Liver (tissue), 3 donors: Measurements from ENCODE around the gene TMEM151B.

Source experiments
- ATF3 ChIP-seq: IDR thresholded peaks from 2 replicates; pipeline ENCODE4 v1.6.1; 2016; ENCODE audit warnings: antibody characterized with exemption
- CTCF ChIP-seq: fragments of 150-350 bp; IDR thresholded peaks from 2 replicates; pipeline ENCODE4 v1.5.1; 2017; ENCODE audit warnings: improper control_type of control experiment, low read depth, low read length; ENCODE audit not compliant: missing input control
- EGR1 ChIP-seq, 2 donors: IDR thresholded peaks; 2 replicates each; pipeline ENCODE4 v1.6.1; 2016 to 2018; ENCODE audit warnings: antibody characterized with exemption in 2 of 2, low read depth in 2 of 2
- FOXA2 ChIP-seq: IDR thresholded peaks from 2 replicates; pipeline ENCODE4 v1.6.1; 2016; ENCODE audit warnings: antibody characterized with exemption
- GABPA ChIP-seq, 2 donors: IDR thresholded peaks in 1 of 2; conservative IDR thresholded peaks in 1 of 2; 2 replicates each; pipeline ENCODE4 v1.6.1; 2016; ENCODE audit warnings: antibody characterized with exemption in 2 of 2, mild to moderate bottlenecking in 1 of 2, moderate library complexity in 1 of 2
- HNF4A ChIP-seq, 2 donors: conservative IDR thresholded peaks; 2 replicates each; pipeline ENCODE4 v1.6.1; 2016; ENCODE audit warnings: antibody characterized with exemption in 2 of 2, mild to moderate bottlenecking in 2 of 2
- HNF4G ChIP-seq: IDR thresholded peaks from 2 replicates; pipeline ENCODE4 v1.6.1; 2016; ENCODE audit warnings: antibody characterized with exemption
- JUND ChIP-seq, 2 donors: IDR thresholded peaks; 2 replicates each; pipeline ENCODE4 v1.6.1; 2016; ENCODE audit warnings: antibody characterized with exemption in 2 of 2
- RAD21 ChIP-seq, 2 donors: IDR thresholded peaks; 2 replicates each; pipeline ENCODE4 v1.6.1; 2016; ENCODE audit warnings: antibody characterized with exemption in 2 of 2, mild to moderate bottlenecking in 2 of 2
- RXRA ChIP-seq, 2 donors: IDR thresholded peaks; 2 replicates each; pipeline ENCODE4 v1.6.1; 2017 to 2018; ENCODE audit warnings: antibody characterized with exemption in 2 of 2, mild to moderate bottlenecking in 1 of 2
- TAF1 ChIP-seq: conservative IDR thresholded peaks from 2 replicates; pipeline ENCODE4 v1.6.1; 2016; ENCODE audit warnings: antibody characterized with exemption, mild to moderate bottlenecking
- YY1 ChIP-seq: IDR thresholded peaks from 2 replicates; pipeline ENCODE4 v1.6.1; 2016; ENCODE audit warnings: antibody characterized with exemption, mild to moderate bottlenecking
- TF ChIP-seq, protein P1 (sequence below): IDR thresholded peaks from 2 replicates; pipeline ENCODE4 v1.6.1; 2016; ENCODE audit warnings: antibody characterized with exemption, mild to moderate bottlenecking
- TF ChIP-seq, protein P2 (sequence below): IDR thresholded peaks from 2 replicates; pipeline ENCODE4 v1.6.1; 2016; ENCODE audit warnings: antibody characterized with exemption
- donor health status: healthy.
- donor health status: healthy.

DNA sequence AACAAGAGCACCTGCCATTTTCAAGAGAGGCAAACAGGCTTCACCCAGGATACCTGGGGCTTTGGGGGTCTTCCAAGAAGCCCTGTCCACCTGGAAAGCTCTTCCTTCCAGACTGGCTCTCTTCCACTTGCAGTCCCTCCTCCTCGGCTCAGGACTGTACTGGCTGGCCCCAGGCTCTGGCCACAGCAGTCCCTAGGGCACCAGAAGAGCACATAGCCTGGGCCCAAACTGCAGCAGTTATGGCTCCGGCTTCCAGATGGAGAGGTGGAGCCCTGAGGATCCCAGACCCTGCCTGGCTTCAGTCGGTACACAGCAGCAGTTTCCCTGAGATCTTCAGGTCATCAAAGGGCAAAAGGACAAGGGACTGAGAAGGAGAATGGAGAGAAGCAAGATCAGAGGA lies 11.3 kb upstream of the TMEM151B start:
- TF ChIP-seq HNF4G: no peak
- no peak for TF ChIP-seq FOXA2
- no peak for TF ChIP-seq RAD21 (IDR thresholded peaks at IDR 0.05)
- no peak for TF ChIP-seq CTCF
- TF ChIP-seq YY1: no peak
- TF ChIP-seq JUND (IDR thresholded peaks at IDR 0.05): no peak
- no peak for TF ChIP-seq TAF1
- no peak for TF ChIP-seq EGR1 (IDR thresholded peaks at IDR 0.05; ENCODE audit: low read depth in 2 of 2)
- TF ChIP-seq GABPA (IDR thresholded peaks at IDR 0.05 in 1 of 2, conservative IDR thresholded peaks at IDR 0.05 in 1 of 2): no peak
- TF ChIP-seq HNF4A (conservative IDR thresholded peaks at IDR 0.05): no peak
- no peak for TF ChIP-seq RXRA (IDR thresholded peaks at IDR 0.05)
- TF ChIP-seq, protein P1, sequence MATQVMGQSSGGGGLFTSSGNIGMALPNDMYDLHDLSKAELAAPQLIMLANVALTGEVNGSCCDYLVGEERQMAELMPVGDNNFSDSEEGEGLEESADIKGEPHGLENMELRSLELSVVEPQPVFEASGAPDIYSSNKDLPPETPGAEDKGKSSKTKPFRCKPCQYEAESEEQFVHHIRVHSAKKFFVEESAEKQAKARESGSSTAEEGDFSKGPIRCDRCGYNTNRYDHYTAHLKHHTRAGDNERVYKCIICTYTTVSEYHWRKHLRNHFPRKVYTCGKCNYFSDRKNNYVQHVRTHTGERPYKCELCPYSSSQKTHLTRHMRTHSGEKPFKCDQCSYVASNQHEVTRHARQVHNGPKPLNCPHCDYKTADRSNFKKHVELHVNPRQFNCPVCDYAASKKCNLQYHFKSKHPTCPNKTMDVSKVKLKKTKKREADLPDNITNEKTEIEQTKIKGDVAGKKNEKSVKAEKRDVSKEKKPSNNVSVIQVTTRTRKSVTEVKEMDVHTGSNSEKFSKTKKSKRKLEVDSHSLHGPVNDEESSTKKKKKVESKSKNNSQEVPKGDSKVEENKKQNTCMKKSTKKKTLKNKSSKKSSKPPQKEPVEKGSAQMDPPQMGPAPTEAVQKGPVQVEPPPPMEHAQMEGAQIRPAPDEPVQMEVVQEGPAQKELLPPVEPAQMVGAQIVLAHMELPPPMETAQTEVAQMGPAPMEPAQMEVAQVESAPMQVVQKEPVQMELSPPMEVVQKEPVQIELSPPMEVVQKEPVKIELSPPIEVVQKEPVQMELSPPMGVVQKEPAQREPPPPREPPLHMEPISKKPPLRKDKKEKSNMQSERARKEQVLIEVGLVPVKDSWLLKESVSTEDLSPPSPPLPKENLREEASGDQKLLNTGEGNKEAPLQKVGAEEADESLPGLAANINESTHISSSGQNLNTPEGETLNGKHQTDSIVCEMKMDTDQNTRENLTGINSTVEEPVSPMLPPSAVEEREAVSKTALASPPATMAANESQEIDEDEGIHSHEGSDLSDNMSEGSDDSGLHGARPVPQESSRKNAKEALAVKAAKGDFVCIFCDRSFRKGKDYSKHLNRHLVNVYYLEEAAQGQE: no peak
- TF ChIP-seq, protein P2, sequence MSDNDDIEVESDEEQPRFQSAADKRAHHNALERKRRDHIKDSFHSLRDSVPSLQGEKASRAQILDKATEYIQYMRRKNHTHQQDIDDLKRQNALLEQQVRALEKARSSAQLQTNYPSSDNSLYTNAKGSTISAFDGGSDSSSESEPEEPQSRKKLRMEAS: no peak
- no peak for TF ChIP-seq ATF3
